Stimulated activated naive CD8-positive, alpha-beta T cell treated with anti-CD3 and anti-CD28 coated beads, Interleukin-15, Interleukin-2, amounts not matched to agents 100 ng/mL and 50 ng/mL, for 24 hours (primary cell): ENCODE measurements around the gene PKIG.

Source experiments
- H3K27ac Mint-ChIP-seq: one replicate; pipeline ENCODE4 v1.8.0; 2021; ENCODE audit warnings: mild to moderate bottlenecking, mixed read lengths
- H3K27me3 Mint-ChIP-seq: one replicate; pipeline ENCODE4 v1.8.0; 2021; ENCODE audit warnings: mixed read lengths
- H3K36me3 Mint-ChIP-seq: one replicate; pipeline ENCODE4 v1.8.0; 2021; ENCODE audit warnings: low read depth, mixed read lengths
- H3K4me1 Mint-ChIP-seq: one replicate; pipeline ENCODE4 v1.8.0; 2021; ENCODE audit warnings: low read depth, mixed read lengths
- H3K4me3 Mint-ChIP-seq: one replicate; pipeline ENCODE4 v1.8.0; 2021; ENCODE audit warnings: mild to moderate bottlenecking, mixed read lengths
- H3K9me3 Mint-ChIP-seq: one replicate; pipeline ENCODE4 v1.8.0; 2021; ENCODE audit warnings: mixed read lengths

Gene PKIG

DNA sequence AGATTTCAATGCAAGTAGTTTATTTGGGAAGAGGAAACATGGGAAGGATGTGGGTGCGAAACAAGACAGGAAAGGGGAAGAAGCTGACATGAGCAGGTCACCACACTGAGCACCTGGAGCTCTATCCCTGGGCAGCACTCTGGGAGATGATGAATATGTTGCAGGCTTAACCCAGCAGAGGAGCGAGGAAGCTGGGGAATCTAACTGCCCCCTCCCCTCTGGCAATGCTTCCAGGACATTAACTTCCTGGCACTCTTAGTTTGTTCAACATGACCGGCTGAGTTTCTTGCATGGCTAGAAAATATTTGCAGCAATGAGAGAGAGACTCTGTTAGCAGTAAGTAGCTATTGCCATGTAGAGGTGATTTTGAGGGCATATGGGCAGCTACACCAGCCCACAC lies 74.1 kb downstream of the PKIG start:
- Mint-ChIP-seq H3K4me3 (no peak overlapping the region), H3K27ac (no peak overlapping the region), H3K4me1 (peaks cover 13% of the 10 kb centered on the region), H3K27me3 (no peaks in the 10 kb centered on the region), H3K9me3 (no peaks in the 10 kb centered on the region), H3K36me3 (peaks cover 3% of the 10 kb centered on the region)

DNA sequence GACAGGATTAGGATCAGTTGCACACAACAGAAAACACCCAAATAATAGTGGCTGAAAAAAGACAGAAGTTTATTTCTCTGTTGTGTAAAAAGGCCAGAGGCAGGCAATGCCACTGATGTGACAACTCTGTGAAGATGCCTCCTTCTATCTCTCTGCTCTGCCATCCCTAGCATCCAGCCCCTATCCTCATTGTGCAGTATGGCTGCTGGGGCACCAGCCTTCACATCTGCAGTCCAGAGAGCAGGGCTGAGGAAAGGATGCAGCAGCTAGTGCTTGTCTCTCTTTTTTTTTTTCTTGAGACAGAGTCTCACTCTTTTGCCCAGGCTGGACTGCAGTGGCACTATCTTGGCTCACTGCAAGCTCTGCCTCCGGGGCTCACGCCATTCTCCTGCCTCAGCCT lies 75.5 kb downstream of the PKIG start:
- Mint-ChIP-seq H3K27me3 (no peaks in the 10 kb centered on the region), H3K4me3 (no peak overlapping the region), H3K9me3 (no peaks in the 10 kb centered on the region), H3K27ac (no peak overlapping the region), H3K36me3 (peaks cover 3% of the 10 kb centered on the region), H3K4me1 (peaks cover 11% of the 10 kb centered on the region)

DNA sequence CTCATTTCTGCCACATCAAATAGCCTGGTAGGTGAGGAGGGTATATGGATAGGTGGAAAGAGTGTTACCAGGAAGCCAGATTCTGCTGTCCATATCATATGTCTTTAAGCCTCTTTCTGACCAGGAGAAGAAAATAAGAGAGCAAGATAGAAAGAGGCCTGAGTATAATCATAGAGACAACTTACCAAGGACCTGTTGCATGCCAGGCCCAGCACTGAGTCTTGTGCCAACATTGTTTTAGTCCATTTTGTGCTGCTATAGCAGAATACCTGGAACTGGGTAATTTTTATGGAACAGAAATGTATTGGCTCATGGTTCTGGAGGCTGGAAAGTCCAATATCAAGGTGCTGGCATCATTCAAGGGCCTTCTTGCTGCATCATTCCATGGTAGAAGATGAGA lies 76.4 kb downstream of the PKIG start:
- Mint-ChIP-seq H3K27me3 (no peaks in the 10 kb centered on the region), H3K9me3 (no peaks in the 10 kb centered on the region), H3K36me3 (peaks cover 3% of the 10 kb centered on the region), H3K4me1 (peaks cover 7% of the 10 kb centered on the region), H3K4me3 (no peak overlapping the region), H3K27ac (no peak overlapping the region)

DNA sequence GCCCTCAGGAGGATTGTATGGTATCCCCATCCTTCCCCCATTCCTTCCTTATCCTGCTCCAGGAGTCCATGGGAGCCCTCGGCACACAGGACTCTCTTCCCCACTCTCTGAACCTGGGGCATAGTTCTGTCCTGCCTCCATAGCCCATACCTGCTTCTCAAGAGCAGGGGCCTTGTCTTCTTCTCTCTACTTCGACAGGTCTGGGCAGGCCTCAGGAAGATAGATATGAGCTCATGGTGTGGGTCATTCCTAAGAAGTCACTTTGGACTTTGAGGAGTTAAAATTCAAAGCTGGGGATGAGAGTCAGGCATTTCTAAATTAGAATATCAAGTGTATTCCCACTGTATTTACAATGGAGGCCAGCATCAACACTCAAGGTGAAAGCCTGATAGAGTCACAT lies 77.6 kb downstream of the PKIG start:
- Mint-ChIP-seq H3K9me3 (no peaks in the 10 kb centered on the region), H3K27ac (no peak overlapping the region), H3K36me3 (peaks cover 3% of the 10 kb centered on the region), H3K4me1 (peaks cover 7% of the 10 kb centered on the region), H3K4me3 (no peak overlapping the region), H3K27me3 (no peaks in the 10 kb centered on the region)

DNA sequence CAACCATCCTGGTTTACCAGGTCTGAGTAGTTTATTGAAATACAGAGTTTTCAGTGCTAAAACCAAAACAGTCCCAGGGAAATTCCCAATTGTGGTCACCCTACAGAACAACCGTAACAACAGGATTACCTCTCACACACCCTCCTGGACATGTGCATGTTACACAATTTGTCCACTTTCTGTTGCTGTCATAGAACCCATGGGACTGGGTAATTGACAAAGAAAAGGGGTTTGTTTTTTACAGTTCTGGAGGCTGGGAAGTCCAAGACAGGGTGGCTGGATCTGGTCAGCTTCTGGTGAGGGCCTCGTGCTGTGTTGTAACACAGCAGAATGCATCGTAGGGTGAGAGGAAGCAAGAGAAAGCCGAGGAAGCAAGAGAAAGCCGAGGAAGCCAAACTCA lies 78.2 kb downstream of the PKIG start:
- Mint-ChIP-seq H3K27ac (no peak overlapping the region), H3K4me1 (peaks cover 7% of the 10 kb centered on the region), H3K36me3 (peaks cover 3% of the 10 kb centered on the region), H3K9me3 (no peaks in the 10 kb centered on the region), H3K4me3 (no peak overlapping the region), H3K27me3 (no peaks in the 10 kb centered on the region)

DNA sequence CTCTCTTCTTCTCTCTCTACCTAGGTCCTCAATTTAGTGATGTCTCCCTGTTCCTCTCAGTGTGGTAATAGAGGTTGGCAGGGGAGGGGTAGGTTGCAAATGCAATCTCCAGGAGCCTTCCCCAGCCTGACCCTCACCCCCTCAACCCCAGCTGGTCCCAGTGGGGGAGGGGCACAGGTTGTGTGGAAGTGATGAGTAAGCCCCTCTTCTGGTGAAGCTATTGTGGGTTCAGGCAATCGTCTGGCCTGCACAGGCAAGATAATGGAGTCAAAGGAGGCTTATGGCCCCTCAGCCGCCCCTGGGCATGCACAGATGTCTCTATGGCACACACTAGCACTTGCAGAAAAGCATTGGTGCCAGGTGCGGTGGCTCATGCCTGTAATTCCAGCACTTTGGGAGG lies 79.9 kb downstream of the PKIG start:
- Mint-ChIP-seq H3K27ac (no peak overlapping the region), H3K36me3 (peaks cover 3% of the 10 kb centered on the region), H3K27me3 (no peaks in the 10 kb centered on the region), H3K4me3 (no peak overlapping the region), H3K9me3 (no peaks in the 10 kb centered on the region), H3K4me1 (peaks cover 11% of the 10 kb centered on the region)

DNA sequence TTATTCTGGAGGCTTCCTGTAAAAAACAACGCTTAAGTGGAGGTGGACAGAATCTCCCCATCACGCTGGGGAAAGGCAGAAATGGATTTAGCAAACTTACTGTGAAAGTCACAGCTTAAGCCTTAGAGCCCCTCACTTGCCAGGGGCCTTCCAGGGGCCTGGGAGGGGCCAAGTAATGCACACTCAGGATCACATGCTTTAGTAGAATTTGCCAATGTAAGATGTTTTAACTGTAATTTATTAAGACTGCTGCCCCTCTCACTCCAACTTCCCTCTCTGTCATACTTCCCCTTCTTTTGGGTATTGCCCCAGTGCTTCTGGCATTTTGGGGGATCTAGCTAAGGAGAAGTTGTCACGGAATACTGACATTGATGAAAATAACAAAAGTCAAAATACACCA lies 81.8 kb downstream of the PKIG start:
- no peak overlapping the region for H3K4me3 Mint-ChIP-seq
- H3K27me3 Mint-ChIP-seq, result no peaks in the 10 kb centered on the region
- H3K36me3 Mint-ChIP-seq, result no peaks in the 10 kb centered on the region
- peaks cover 11% of the 10 kb centered on the region for H3K4me1 Mint-ChIP-seq
- no peaks in the 10 kb centered on the region for H3K9me3 Mint-ChIP-seq
- H3K27ac Mint-ChIP-seq, result no peak overlapping the region

DNA sequence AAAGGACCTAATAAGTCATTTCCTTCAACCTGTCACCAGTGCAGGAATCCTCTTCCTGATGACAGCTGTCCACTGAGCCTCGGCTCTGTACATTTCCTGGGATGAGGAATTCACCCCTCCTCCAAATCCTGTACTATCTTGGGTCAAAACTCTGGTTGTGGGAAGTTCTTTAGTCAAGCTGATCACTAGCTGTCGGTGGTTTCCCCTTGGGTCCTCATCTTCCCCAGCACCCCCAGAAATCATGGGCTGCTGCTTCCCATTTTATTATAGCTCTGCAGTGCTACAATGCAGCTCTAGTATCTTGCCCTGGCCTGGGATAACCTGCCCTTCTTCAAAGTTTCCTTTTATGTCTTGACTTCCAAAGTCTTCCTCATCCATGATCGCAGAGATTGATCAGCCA lies 83.7 kb downstream of the PKIG start:
- H3K36me3 Mint-ChIP-seq, result no peaks in the 10 kb centered on the region
- H3K9me3 Mint-ChIP-seq, result no peaks in the 10 kb centered on the region
- no peak overlapping the region for H3K4me3 Mint-ChIP-seq
- peaks cover 11% of the 10 kb centered on the region for H3K4me1 Mint-ChIP-seq
- no peak overlapping the region for H3K27ac Mint-ChIP-seq
- H3K27me3 Mint-ChIP-seq, result no peaks in the 10 kb centered on the region
